Adrenal gland (tissue), 12 donors: ENCODE results near the gene RDH8. TPM values are rescaled to one million over a fixed set of nuclear protein-coding genes. Genes with fewer than 3 reads are reported as not detected.
A peak's percentile ranks its signal among the peaks of the same experiment; 100 is the strongest.

Source experiments
- DNase-seq, 7 donors: peaks; one replicate each; pipeline ENCODE4 v3.0.0-alpha.2; 2019 to 2020
- H3K27ac ChIP-seq, 5 donors: fragments of 200-600 bp; sonication (generic) in 4 of 5; 1 replicate in 3 of 5; 2 replicates in 2 of 5; pipeline versions ENCODE4 v1.5.1 to v1.8.0; 2016 to 2020; ENCODE audit warnings: mild to moderate bottlenecking in 1 of 5
- H3K27me3 ChIP-seq: fragments of 200-600 bp; 2 replicates; pipeline ENCODE4 v1.8.0; 2021
- H3K36me3 ChIP-seq, 2 donors: fragments of 200-600 bp; replicated peaks in 1 of 2; 1 replicate in 1 of 2; 2 replicates in 1 of 2; pipeline versions ENCODE4 v1.5.1 to v1.8.0; 2018 to 2022
- H3K4me1 ChIP-seq, 2 donors: fragments of 200-600 bp; replicated peaks in 1 of 2; 1 replicate in 1 of 2; 2 replicates in 1 of 2; pipeline versions ENCODE4 v1.5.1 to v1.8.0; 2018 to 2021
- H3K4me3 ChIP-seq, 4 donors: fragments of 200-600 bp; sonication (generic) in 3 of 4; one replicate each; pipeline ENCODE4 v1.5.1; 2016 to 2018
- H3K9me3 ChIP-seq, 3 donors: fragments of 200-600 bp; sonication (generic) in 1 of 3; replicated peaks in 1 of 3; 1 replicate in 2 of 3; 2 replicates in 1 of 3; pipeline versions ENCODE4 v1.5.1 to v1.8.0; 2016 to 2021
- POLR2A ChIP-seq, 2 donors: fragments of 450-650 bp; IDR thresholded peaks; one replicate each; pipeline ENCODE4 v1.6.1; 2017; ENCODE audit warnings: antibody characterized with exemption in 2 of 2, mild to moderate bottlenecking in 2 of 2, moderate library complexity in 1 of 2
- WGBS, 4 donors: extraction: QIAGEN DNeasy Blood & Tissue Kit in 2 of 4; methylation state at CpG; one replicate each; pipeline versions ENCODE4 v1.1.5 to v1.1.7; 2013 to 2017; 5-methylcytosine and 5-hydroxymethylcytosine counted together
- intact Hi-C, 2 donors: fragments of 100-400 bp; cut with DNase I; formaldehyde crosslinking; loops; one replicate each; pipeline versions ENCODE4 v1.14.1 to v1.15.0; 2022 to 2023
- polyA plus RNA-seq, 3 donors: library from polyadenylated mRNA; stranded (reverse); fragments of 200-250 nt in 2 of 3; fragments of 350-450 nt in 1 of 3; fragmentation: Illumina TruSeq in 1 of 3; extraction: RNeasy Lipid Tissue Mini Kit (QIAGEN cat#74804) in 1 of 3; gene quantifications; one replicate each; pipeline ENCODE4 v1.2.3, GENCODE V29; 2013 to 2014
- total RNA-seq, 9 donors: library from RNA; depleted of rRNA in 4 of 9; stranded (reverse); fragments of >200 nt in 4 of 9; fragments of 120-200 nt in 1 of 9; fragmentation: NEBNext Ultra II Directional in 1 of 9; extraction: Animal tissue kit (Norgen Biotek cat#: 25700) in 1 of 9; gene quantifications; one replicate each; pipeline versions ENCODE4 v1.1.0 to v1.2.4, GENCODE V29; 2013 to 2023
- TF ChIP-seq, protein P1 (sequence below), 6 experiments: fragments of 450-650 bp in 4 of 6; fragments of 200-600 bp in 2 of 6; sonication (generic) in 1 of 6; IDR thresholded peaks; 1 replicate in 5 of 6; 2 replicates in 1 of 6; pipeline versions ENCODE4 v1.5.1 to v1.8.0; 2016 to 2021; ENCODE audit warnings: antibody characterized with exemption in 6 of 6, mild to moderate bottlenecking in 2 of 6, moderate library complexity in 1 of 6
- donor health status: healthy with polysubstance abuse.
- donor health status: Bipolar disorder and iron deficiency.
- donor health status: DM: yes; HTN: yes; CAD: no.
- donor health status: DM: no; HTN: no; CAD: no.
- donor health status: DM: no; HTN: no; CAD: no.
- donor health status: DM: yes; HTN: yes; CAD: no.

The RDH8 gene
- total and polyA plus RNA-seq, 12 donors: not detected

DNA sequence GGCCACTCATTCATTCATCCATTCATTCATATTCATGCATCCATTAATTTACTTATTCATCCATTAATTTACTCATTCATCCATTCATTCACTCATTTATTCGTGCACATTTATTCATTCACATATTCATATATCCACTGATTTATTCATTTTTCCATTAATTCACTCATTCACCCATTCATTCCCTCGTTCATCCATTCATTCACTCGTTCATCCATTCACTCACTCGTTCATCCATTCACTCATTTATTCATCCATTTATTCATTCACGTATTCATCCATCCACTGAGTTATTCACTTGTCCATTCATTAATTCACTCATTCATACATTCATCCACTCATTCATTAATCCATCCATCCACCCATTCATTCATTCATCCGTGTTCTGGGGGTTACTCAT, 41.2 kb upstream of the RDH8 start:
- DNase-seq: no peak
- Histone ChIP-seq H3K36me3 (no peaks in the 10 kb centered on the region), H3K4me1 (no peaks in the 10 kb centered on the region), H3K27ac (no peak overlapping the region), H3K27me3 (no peaks in the 10 kb centered on the region), H3K9me3 (no peaks in the 10 kb centered on the region), H3K4me3 (no peak overlapping the region)
- intact Hi-C loops: no loop called here
- TF ChIP-seq, protein P1, sequence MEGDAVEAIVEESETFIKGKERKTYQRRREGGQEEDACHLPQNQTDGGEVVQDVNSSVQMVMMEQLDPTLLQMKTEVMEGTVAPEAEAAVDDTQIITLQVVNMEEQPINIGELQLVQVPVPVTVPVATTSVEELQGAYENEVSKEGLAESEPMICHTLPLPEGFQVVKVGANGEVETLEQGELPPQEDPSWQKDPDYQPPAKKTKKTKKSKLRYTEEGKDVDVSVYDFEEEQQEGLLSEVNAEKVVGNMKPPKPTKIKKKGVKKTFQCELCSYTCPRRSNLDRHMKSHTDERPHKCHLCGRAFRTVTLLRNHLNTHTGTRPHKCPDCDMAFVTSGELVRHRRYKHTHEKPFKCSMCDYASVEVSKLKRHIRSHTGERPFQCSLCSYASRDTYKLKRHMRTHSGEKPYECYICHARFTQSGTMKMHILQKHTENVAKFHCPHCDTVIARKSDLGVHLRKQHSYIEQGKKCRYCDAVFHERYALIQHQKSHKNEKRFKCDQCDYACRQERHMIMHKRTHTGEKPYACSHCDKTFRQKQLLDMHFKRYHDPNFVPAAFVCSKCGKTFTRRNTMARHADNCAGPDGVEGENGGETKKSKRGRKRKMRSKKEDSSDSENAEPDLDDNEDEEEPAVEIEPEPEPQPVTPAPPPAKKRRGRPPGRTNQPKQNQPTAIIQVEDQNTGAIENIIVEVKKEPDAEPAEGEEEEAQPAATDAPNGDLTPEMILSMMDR (IDR thresholded peaks at IDR 0.05): no peak
- TF ChIP-seq POLR2A (IDR thresholded peaks at IDR 0.05): no peak
- WGBS, 4 donors: 84 to 88% (median 86%) methylated on average over 6 of the region's 6 CpGs

DNA sequence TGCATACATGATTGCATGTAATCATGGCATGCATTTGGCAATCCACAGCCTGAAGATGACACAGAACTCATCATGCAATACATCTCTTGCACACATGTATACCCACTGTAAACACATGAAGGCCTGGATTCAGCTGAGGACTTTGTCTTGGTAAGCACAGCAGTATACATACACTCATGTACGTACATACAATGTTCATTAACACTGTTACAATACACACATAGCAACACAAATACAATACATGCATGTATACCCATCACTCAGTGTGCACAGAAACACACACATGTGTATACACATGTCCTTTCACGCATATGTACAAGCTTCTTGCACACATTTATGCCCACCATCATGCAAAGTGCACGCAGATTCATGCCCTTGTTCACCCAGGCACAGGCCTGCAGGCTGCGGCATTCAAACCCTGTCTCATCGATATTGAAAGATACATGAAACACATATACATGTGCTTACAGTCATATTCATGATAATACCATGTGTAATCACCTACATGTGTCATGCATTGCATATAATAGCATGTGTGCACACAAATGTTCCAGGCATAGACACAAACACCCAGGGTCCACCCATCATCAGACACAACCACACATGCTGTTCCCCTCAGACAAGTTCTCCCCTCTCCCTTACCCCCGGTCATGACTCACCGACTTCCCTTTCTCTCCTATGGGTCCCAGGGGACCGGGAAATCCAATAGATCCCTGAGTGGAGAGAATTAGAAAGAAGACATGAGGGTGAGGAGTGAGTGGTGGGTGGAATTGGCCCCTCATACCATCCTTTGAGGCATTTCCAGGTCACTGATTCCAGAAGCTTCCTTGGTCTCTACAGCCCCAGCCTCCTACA, 31.6 kb upstream of the RDH8 start:
- H3K4me3 ChIP-seq: no peak overlapping the region
- 80 to 87% (median 86%) methylated on average over 8 of the region's 8 CpGs for WGBS, 4 donors
- no peaks in the 10 kb centered on the region for H3K27me3 ChIP-seq
- TF ChIP-seq, protein P1 (IDR thresholded peaks at IDR 0.05): no peak
- no peak for TF ChIP-seq POLR2A (IDR thresholded peaks at IDR 0.05)
- H3K4me1 ChIP-seq: no peaks in the 10 kb centered on the region
- intact Hi-C loops: no loop called here
- H3K9me3 ChIP-seq: no peaks in the 10 kb centered on the region
- DNase-seq: no peak
- no peak overlapping the region for H3K27ac ChIP-seq
- no peaks in the 10 kb centered on the region for H3K36me3 ChIP-seq

DNA sequence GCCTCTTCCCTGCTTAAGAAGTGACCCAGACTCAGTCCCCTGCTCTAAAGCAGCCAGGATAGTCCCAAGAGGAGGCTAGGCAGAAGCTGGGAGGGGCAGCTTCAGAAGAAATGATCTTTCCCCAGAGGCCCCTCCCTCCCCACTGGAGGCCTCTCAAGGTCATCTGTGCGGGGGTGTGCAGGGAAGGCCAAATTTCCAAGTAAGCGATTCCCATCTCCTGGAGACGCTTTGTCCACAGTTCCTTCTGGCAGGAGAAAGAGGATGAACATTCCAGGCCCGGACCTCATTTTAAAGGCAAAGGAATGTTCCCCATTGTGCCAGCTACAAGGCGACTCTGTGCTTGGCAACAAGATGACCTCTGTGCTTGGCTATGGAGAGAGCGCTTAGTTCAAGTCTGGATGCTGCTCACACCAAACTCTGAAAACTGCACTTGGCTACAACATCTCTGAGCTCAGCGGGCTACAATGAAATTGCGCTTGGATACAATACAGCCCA, 26.4 kb upstream of the RDH8 start:
- H3K27me3 ChIP-seq: no peaks in the 10 kb centered on the region
- H3K4me1 ChIP-seq: no peaks in the 10 kb centered on the region
- intact Hi-C loops: no loop called here
- no peak overlapping the region for H3K27ac ChIP-seq
- H3K9me3 ChIP-seq: no peaks in the 10 kb centered on the region
- H3K36me3 ChIP-seq: no peaks in the 10 kb centered on the region
- peak in 4 of 7 donors; percentile 23 to 59 (median 29) for DNase-seq
- TF ChIP-seq, protein P1 (IDR thresholded peaks at IDR 0.05): no peak
- no peak for TF ChIP-seq POLR2A (IDR thresholded peaks at IDR 0.05)
- H3K4me3 ChIP-seq: no peak overlapping the region
- 41 to 56% (median 52%) methylated on average over 5 to 8 of the region's 8 CpGs for WGBS, 4 donors

DNA sequence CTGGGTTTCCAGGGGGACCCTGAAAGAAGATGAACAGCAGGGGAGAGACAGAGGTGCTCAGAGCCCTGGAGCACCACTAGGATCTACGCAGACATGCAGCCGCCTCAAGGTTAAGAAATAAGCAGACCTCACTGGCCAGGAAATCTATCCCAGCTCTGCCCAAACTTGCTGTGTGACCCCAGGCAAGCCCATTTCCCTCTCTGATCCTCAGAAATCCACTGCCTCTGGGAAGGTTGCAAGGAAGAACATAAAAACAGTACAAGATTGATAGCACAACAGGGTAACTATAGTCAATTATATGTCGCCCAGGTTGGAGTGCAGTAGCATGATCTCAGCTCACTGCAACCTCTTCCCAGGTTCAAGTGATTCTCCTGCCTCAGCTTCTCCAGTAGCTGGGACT, 23.8 kb upstream of the RDH8 start:
- 81 to 87% (median 85%) methylated on average over 3 of the region's 3 CpGs for WGBS, 4 donors
- no peaks in the 10 kb centered on the region for H3K36me3 ChIP-seq
- intact Hi-C loops: no loop called here

More for the DNA sequence above, 23.8 kb upstream of the RDH8 start:
- no peak overlapping the region for H3K27ac ChIP-seq
- no peak overlapping the region for H3K4me3 ChIP-seq
- DNase-seq: no peak
- TF ChIP-seq POLR2A (IDR thresholded peaks at IDR 0.05): no peak
- TF ChIP-seq, protein P1 (IDR thresholded peaks at IDR 0.05): no peak
- no peaks in the 10 kb centered on the region for H3K4me1 ChIP-seq
- H3K27me3 ChIP-seq: no peaks in the 10 kb centered on the region
- H3K9me3 ChIP-seq: no peaks in the 10 kb centered on the region
